SK-N-SH (cell line): ENCODE data around the gene TAMALIN.

Experiments
- CTCF ChIP-seq: fragments of 200-600 bp; sonication (generic); IDR thresholded peaks from 2 replicates; pipeline ENCODE4 v1.6.1; 2017; ENCODE audit warnings: antibody characterized with exemption, mild to moderate bottlenecking, moderate library complexity
- EP300 ChIP-seq, 2 experiments: IDR thresholded peaks; 2 replicates each; pipeline versions ENCODE4 v1.4.0 to v1.6.1; 2012; ENCODE audit warnings: borderline replicate concordance in 1 of 2, low read depth in 1 of 2, low read length in 1 of 2
- FOXM1 ChIP-seq: IDR thresholded peaks from 2 replicates; pipeline ENCODE4 v1.4.0; 2012; ENCODE audit warnings: low read depth, mild to moderate bottlenecking
- GABPA ChIP-seq: IDR thresholded peaks from 2 replicates; pipeline ENCODE4 v1.4.0; 2012; ENCODE audit warnings: low read depth, mild to moderate bottlenecking
- POLR2AphosphoS5 ChIP-seq: IDR thresholded peaks from 2 replicates; pipeline ENCODE4 v1.6.1; 2012; ENCODE audit warnings: low read depth, low read length
- RAD21 ChIP-seq: IDR thresholded peaks from 2 replicates; pipeline ENCODE4 v1.6.1; 2012; ENCODE audit warnings: mild to moderate bottlenecking, low read length
- REST ChIP-seq: IDR thresholded peaks from 2 replicates; pipeline ENCODE4 v1.6.1; 2012; ENCODE audit warnings: mild to moderate bottlenecking, low read depth, low read length, moderate library complexity
- RFX5 ChIP-seq: IDR thresholded peaks from 2 replicates; pipeline ENCODE4 v1.6.1; 2012; ENCODE audit warnings: mild to moderate bottlenecking, improper control_type of control experiment, low read length
- SMC3 ChIP-seq: IDR thresholded peaks from 2 replicates; pipeline ENCODE4 v1.6.1; 2012; ENCODE audit warnings: low read depth, low read length, improper control_type of control experiment
- USF1 ChIP-seq: IDR thresholded peaks from 2 replicates; pipeline ENCODE4 v1.4.0; 2012; ENCODE audit warnings: low read depth, borderline replicate concordance
- USF2 ChIP-seq: fragments of 150-350 bp; IDR thresholded peaks from 2 replicates; pipeline ENCODE4 v1.6.1; 2017; ENCODE audit warnings: antibody characterized with exemption, low read length, low read depth, borderline replicate concordance
- ZBTB33 ChIP-seq: IDR thresholded peaks from 2 replicates; pipeline ENCODE4 v1.4.0; 2012; ENCODE audit warnings: low read depth, borderline replicate concordance
- TF ChIP-seq, protein P1 (sequence below): fragments of 150-350 bp; IDR thresholded peaks from 2 replicates; pipeline ENCODE4 v1.6.1; 2016; ENCODE audit warnings: mild to moderate bottlenecking, low read depth, low read length

GRCh38 chr12:52018433-52019112 lies 11.8 kb downstream of the TAMALIN start:
- TF ChIP-seq CTCF (no peak), POLR2AphosphoS5 (no peak), RFX5 (no peak), RAD21 (no peak), ZBTB33 (no peak), GABPA (no peak), USF1 (no peak), REST (no peak), FOXM1 (no peak), SMC3 (no peak), EP300 (IDR thresholded peaks at IDR 0.05; ENCODE audit: borderline replicate concordance in 1 of 2, low read depth in 1 of 2, low read length in 1 of 2) (no peak), USF2 (no peak)
- TF ChIP-seq, protein P1, sequence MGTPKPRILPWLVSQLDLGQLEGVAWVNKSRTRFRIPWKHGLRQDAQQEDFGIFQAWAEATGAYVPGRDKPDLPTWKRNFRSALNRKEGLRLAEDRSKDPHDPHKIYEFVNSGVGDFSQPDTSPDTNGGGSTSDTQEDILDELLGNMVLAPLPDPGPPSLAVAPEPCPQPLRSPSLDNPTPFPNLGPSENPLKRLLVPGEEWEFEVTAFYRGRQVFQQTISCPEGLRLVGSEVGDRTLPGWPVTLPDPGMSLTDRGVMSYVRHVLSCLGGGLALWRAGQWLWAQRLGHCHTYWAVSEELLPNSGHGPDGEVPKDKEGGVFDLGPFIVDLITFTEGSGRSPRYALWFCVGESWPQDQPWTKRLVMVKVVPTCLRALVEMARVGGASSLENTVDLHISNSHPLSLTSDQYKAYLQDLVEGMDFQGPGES, result no peak
